Upper lobe of right lung (tissue), 1 donor: ENCODE results near the gene CDON. TPM values are rescaled to one million over a fixed set of nuclear protein-coding genes. Genes with fewer than 3 reads are reported as not detected.

ENCODE experiments used
- ATAC-seq: fragments of 200-7000 bp; cut with Tn5 transposase; one replicate; pipeline ENCODE4 v1.9.1; 2020; ENCODE audit warnings: mild to moderate bottlenecking, moderate library complexity
- DNase-seq: peaks from one replicate; pipeline ENCODE4 v3.0.0-alpha.2; 2020
- H3K27ac ChIP-seq: fragments of 200-600 bp; one replicate; pipeline ENCODE4 v1.8.0; 2022
- H3K27me3 ChIP-seq: fragments of 200-600 bp; one replicate; pipeline ENCODE4 v1.8.0; 2022; ENCODE audit warnings: mild to moderate bottlenecking
- H3K36me3 ChIP-seq: fragments of 200-600 bp; one replicate; pipeline ENCODE4 v1.8.0; 2022
- H3K4me1 ChIP-seq: fragments of 200-600 bp; one replicate; pipeline ENCODE4 v1.8.0; 2022
- H3K4me3 ChIP-seq: fragments of 200-600 bp; one replicate; pipeline ENCODE4 v1.8.0; 2022; ENCODE audit warnings: mild to moderate bottlenecking
- H3K9me3 ChIP-seq: fragments of 200-600 bp; one replicate; pipeline ENCODE4 v1.8.0; 2022
- CTCF ChIP-seq: fragments of 200-600 bp; IDR thresholded peaks from one replicate; pipeline ENCODE4 v1.8.0; 2022; ENCODE audit warnings: antibody characterized with exemption
- intact Hi-C: fragments of 100-400 bp; cut with DNase I; formaldehyde crosslinking; loops from one replicate; pipeline ENCODE4 v1.11.0; 2022
- total RNA-seq: library from RNA; stranded (reverse); fragmentation: NEBNext Ultra II Directional; extraction: Animal tissue kit (Norgen Biotek cat#: 25700); gene quantifications from one replicate; pipeline ENCODE4 v1.2.1, GENCODE V29; 2021
- donor health status: DM: no; HTN: yes; CAD: no; lungs with severe emphysema.

CDON gene
- total RNA-seq, 1 donor from 2014 or later = 13.3 TPM

- no peak for DNase-seq
- no peak overlapping the region for H3K4me3 ChIP-seq
- H3K27me3 ChIP-seq = no peaks in the 10 kb centered on the region
- ATAC-seq = no peak
- H3K9me3 ChIP-seq = no peaks in the 10 kb centered on the region
- H3K36me3 ChIP-seq = no peaks in the 10 kb centered on the region
- peaks cover 3% of the 10 kb centered on the region for H3K4me1 ChIP-seq
- intact Hi-C loops = no loop called here
- H3K27ac ChIP-seq = no peak overlapping the region
- TF ChIP-seq CTCF = no peak
Measured at GRCh38 chr11:126025822-126026221, 36.8 kb downstream of the CDON start.

GRCh38 chr11:126024123-126024522 lies 38.5 kb downstream of the CDON start:
- no peaks in the 10 kb centered on the region for H3K27me3 ChIP-seq
- intact Hi-C loops = no loop called here
- H3K4me1 ChIP-seq = peaks cover 3% of the 10 kb centered on the region
- no peak for TF ChIP-seq CTCF
- no peak for DNase-seq
- H3K9me3 ChIP-seq = no peaks in the 10 kb centered on the region
- no peaks in the 10 kb centered on the region for H3K36me3 ChIP-seq
- no peak overlapping the region for H3K27ac ChIP-seq
- no peak overlapping the region for H3K4me3 ChIP-seq
- ATAC-seq = no peak

GRCh38 chr11:126012852-126013251 lies 49.8 kb downstream of the CDON start:
- H3K9me3 ChIP-seq = no peaks in the 10 kb centered on the region

GRCh38 chr11:126011754-126012153 lies 50.9 kb downstream of the CDON start:
- H3K27me3 ChIP-seq = no peaks in the 10 kb centered on the region
- no peak overlapping the region for H3K27ac ChIP-seq
- no peak for TF ChIP-seq CTCF
- no peaks in the 10 kb centered on the region for H3K9me3 ChIP-seq
- no peaks in the 10 kb centered on the region for H3K36me3 ChIP-seq
- no peaks in the 10 kb centered on the region for H3K4me1 ChIP-seq
- intact Hi-C loops = no loop called here
- no peak overlapping the region for H3K4me3 ChIP-seq
- ATAC-seq (no peak), DNase-seq (no peak)

More at GRCh38 chr11:126012852-126013251, 49.8 kb downstream of the CDON start:
- DNase-seq (no peak), ATAC-seq (no peak)
- Histone ChIP-seq H3K27me3 (no peaks in the 10 kb centered on the region), H3K4me1 (no peaks in the 10 kb centered on the region), H3K4me3 (no peak overlapping the region), H3K36me3 (no peaks in the 10 kb centered on the region), H3K27ac (no peak overlapping the region)
- TF ChIP-seq CTCF = no peak
- intact Hi-C loops = no loop called here

- no peak overlapping the region for H3K4me3 ChIP-seq
Measured at GRCh38 chr11:126011265-126011664, 51.4 kb downstream of the CDON start.

More at GRCh38 chr11:126011265-126011664, 51.4 kb downstream of the CDON start:
- Histone ChIP-seq H3K9me3 (no peaks in the 10 kb centered on the region), H3K4me1 (no peaks in the 10 kb centered on the region), H3K27ac (no peak overlapping the region), H3K36me3 (no peaks in the 10 kb centered on the region), H3K27me3 (no peaks in the 10 kb centered on the region)
- no peak for TF ChIP-seq CTCF
- ATAC-seq (no peak), DNase-seq (no peak)
- intact Hi-C loops = no loop called here
